Non-pigmented ciliary epithelial cell (primary cell): ENCODE measurements around the gene OR6N1.

Source experiments
- DNase-seq: peaks from one replicate; pipeline ENCODE4 v3.0.0-alpha.2; 2010; ENCODE audit warnings: low read depth

OR6N1 gene

GRCh38 chr1:158771950-158772866, at the start of gene OR6N1:
TSS of gene OR6N1 (minus strand) at chr1:158772195. CDS start at chr1:158766682, 5,513 bp downstream.
- no peak for DNase-seq

GRCh38 chr1:158821723-158822122, 49.7 kb upstream of the OR6N1 start:
- no peak for DNase-seq

GRCh38 chr1:158819461-158820443, 47.8 kb upstream of the OR6N1 start:
- DNase-seq: no peak

GRCh38 chr1:158818975-158819431, 47.0 kb upstream of the OR6N1 start:
- DNase-seq: no peak

GRCh38 chr1:158818560-158818959, 46.6 kb upstream of the OR6N1 start:
- DNase-seq: no peak

GRCh38 chr1:158814970-158815369, 43.0 kb upstream of the OR6N1 start:
- no peak for DNase-seq

- no peak for DNase-seq
These were observed 41.2 kb upstream of the OR6N1 start for GRCh38 chr1:158813164-158813563.

GRCh38 chr1:158812336-158812735, 40.3 kb upstream of the OR6N1 start:
- no peak for DNase-seq

GRCh38 chr1:158810311-158810710, 38.3 kb upstream of the OR6N1 start:
- no peak for DNase-seq

GRCh38 chr1:158809862-158810261, 37.9 kb upstream of the OR6N1 start:
- no peak for DNase-seq

- no peak for DNase-seq
These were observed 37.3 kb upstream of the OR6N1 start for GRCh38 chr1:158809256-158809655.

GRCh38 chr1:158806916-158807536, 35.0 kb upstream of the OR6N1 start:
- no peak for DNase-seq

- DNase-seq: no peak
These were observed 31.7 kb upstream of the OR6N1 start for GRCh38 chr1:158803678-158804077.

GRCh38 chr1:158801396-158801795, 29.4 kb upstream of the OR6N1 start:
- no peak for DNase-seq

GRCh38 chr1:158800526-158800925, 28.5 kb upstream of the OR6N1 start:
- DNase-seq: no peak

GRCh38 chr1:158799689-158800088, 27.7 kb upstream of the OR6N1 start:
- no peak for DNase-seq

- DNase-seq: no peak
These were observed 26.5 kb upstream of the OR6N1 start for GRCh38 chr1:158798531-158798930.

GRCh38 chr1:158794247-158794646, 22.3 kb upstream of the OR6N1 start:
- DNase-seq: no peak

GRCh38 chr1:158793604-158794003, 21.6 kb upstream of the OR6N1 start:
- DNase-seq: no peak

- DNase-seq: no peak
These were observed 9.1 kb upstream of the OR6N1 start, which contains the start of gene OR6N2 for GRCh38 chr1:158781104-158781503. TSS of gene OR6N2 (minus strand) at chr1:158781204. CDS start at chr1:158777635, 3,569 bp downstream.

- DNase-seq: no peak
These were observed 17.6 kb downstream of the OR6N1 start, which contains the start of gene OR6K6 for GRCh38 chr1:158754420-158754819. TSS of gene OR6K6 (plus strand) at chr1:158754720. CDS start at chr1:158754888, 168 bp downstream.
